ENCODE measurements around the gene MEGF11.

- TF ChIP-seq EHMT2 (IDR thresholded peaks at IDR 0.05; ENCODE audit: low read depth) (no peak), POLR2A (IDR thresholded peaks at IDR 0.05; ENCODE audit: low read length) (no peak), BHLHE40 (IDR thresholded peaks at IDR 0.05; ENCODE audit: low read depth, low read length) (no peak), NR3C1 (IDR thresholded peaks at IDR 0.05) (no peak)
- TF ChIP-seq, protein P1, sequence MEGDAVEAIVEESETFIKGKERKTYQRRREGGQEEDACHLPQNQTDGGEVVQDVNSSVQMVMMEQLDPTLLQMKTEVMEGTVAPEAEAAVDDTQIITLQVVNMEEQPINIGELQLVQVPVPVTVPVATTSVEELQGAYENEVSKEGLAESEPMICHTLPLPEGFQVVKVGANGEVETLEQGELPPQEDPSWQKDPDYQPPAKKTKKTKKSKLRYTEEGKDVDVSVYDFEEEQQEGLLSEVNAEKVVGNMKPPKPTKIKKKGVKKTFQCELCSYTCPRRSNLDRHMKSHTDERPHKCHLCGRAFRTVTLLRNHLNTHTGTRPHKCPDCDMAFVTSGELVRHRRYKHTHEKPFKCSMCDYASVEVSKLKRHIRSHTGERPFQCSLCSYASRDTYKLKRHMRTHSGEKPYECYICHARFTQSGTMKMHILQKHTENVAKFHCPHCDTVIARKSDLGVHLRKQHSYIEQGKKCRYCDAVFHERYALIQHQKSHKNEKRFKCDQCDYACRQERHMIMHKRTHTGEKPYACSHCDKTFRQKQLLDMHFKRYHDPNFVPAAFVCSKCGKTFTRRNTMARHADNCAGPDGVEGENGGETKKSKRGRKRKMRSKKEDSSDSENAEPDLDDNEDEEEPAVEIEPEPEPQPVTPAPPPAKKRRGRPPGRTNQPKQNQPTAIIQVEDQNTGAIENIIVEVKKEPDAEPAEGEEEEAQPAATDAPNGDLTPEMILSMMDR (IDR thresholded peaks at IDR 0.05): no peak
- TF ChIP-seq, protein P2, sequence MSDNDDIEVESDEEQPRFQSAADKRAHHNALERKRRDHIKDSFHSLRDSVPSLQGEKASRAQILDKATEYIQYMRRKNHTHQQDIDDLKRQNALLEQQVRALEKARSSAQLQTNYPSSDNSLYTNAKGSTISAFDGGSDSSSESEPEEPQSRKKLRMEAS (IDR thresholded peaks at IDR 0.05): no peak
- TF ChIP-seq, protein P3, sequence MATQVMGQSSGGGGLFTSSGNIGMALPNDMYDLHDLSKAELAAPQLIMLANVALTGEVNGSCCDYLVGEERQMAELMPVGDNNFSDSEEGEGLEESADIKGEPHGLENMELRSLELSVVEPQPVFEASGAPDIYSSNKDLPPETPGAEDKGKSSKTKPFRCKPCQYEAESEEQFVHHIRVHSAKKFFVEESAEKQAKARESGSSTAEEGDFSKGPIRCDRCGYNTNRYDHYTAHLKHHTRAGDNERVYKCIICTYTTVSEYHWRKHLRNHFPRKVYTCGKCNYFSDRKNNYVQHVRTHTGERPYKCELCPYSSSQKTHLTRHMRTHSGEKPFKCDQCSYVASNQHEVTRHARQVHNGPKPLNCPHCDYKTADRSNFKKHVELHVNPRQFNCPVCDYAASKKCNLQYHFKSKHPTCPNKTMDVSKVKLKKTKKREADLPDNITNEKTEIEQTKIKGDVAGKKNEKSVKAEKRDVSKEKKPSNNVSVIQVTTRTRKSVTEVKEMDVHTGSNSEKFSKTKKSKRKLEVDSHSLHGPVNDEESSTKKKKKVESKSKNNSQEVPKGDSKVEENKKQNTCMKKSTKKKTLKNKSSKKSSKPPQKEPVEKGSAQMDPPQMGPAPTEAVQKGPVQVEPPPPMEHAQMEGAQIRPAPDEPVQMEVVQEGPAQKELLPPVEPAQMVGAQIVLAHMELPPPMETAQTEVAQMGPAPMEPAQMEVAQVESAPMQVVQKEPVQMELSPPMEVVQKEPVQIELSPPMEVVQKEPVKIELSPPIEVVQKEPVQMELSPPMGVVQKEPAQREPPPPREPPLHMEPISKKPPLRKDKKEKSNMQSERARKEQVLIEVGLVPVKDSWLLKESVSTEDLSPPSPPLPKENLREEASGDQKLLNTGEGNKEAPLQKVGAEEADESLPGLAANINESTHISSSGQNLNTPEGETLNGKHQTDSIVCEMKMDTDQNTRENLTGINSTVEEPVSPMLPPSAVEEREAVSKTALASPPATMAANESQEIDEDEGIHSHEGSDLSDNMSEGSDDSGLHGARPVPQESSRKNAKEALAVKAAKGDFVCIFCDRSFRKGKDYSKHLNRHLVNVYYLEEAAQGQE (IDR thresholded peaks at IDR 0.05): no peak
Observed at GRCh38 chr15:66051833-66052232, 201.7 kb downstream of the MEGF11 start.
